ENCODE results near the gene C16orf46.

The C16orf46 gene

DNA sequence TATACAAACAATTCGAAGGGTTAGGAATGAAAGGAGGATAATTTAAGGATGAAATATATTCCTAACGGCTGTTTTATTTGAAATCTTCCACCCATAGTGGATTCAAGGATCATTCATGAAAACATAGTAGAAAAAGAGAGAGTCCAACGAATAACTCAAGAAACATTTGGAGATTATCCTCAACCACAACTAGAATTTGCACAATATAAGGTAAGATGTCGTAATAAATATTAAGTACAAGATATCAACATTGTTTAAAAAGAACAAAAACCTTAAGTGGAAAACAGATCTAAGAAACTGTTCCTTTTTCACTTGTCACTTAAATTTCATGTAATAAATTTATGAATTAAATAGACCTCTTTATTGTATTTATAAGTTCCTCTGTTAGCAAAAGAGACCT lies 50.6 kb downstream of the C16orf46 start:
- in situ Hi-C loops (cut with MboI; ENCODE audit: low sequenced_read_pairs): no loop called here

DNA sequence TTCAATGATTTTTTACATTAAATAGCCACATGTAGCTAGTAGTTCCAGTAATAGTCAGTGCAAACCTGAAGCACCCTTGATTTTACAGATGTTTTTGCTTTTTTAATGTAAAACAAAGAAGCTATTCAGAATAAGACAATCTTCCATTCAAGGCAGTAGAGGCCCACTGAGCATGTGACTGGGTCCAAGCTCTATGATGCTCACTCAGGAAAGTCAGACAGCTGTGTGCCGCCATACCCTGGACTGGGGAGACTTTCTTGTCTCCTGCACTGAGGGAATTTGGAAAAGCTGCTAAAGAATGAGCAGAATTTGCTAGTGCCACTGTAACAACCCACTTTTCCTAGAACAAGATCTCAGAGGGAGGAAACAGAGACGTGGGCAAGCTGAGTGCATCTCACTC lies 58.5 kb downstream of the C16orf46 start:
- in situ Hi-C loops (cut with MboI; ENCODE audit: low sequenced_read_pairs): no loop called here

- in situ Hi-C loops (cut with MboI; ENCODE audit: low sequenced_read_pairs): no loop called here
Observed at GRCh38 chr16:81014672-81015071, 62.4 kb downstream of the C16orf46 start.

DNA sequence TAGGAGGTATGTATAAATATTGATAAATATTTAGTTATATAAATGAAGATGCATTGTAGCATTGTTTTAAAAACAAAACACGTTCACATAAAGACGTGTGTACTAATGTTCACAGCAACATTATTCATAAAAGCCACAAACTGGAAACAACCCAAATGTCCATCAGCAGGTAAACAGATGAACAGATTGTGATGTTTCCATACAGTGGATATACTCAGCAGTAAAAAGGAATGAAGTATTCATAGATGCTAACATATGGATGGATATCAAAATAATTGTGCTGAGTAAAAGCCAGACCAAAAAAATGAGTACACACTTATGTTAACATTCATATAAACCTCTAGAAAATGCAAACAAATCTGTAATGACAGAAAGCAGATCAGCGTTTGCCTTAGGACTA lies 64.1 kb downstream of the C16orf46 start:
- in situ Hi-C loops (cut with MboI; ENCODE audit: low sequenced_read_pairs): no loop called here

Measured in HL-60/S4 treated with phorbol 12-myristate 13-acetate at 8.2 ng/mL for 4 days and 3 days (cell line).